Measurements from ENCODE around the gene KLRG1. TPM values are rescaled to one million over a fixed set of nuclear protein-coding genes. Genes with fewer than 3 reads are reported as not detected.
A peak's percentile ranks its signal among the peaks of the same experiment; 100 is the strongest.

KLRG1 gene
- total and polyA plus RNA-seq, 9 donors: 1.6 to 2.9 (median 2.6) TPM

DNA sequence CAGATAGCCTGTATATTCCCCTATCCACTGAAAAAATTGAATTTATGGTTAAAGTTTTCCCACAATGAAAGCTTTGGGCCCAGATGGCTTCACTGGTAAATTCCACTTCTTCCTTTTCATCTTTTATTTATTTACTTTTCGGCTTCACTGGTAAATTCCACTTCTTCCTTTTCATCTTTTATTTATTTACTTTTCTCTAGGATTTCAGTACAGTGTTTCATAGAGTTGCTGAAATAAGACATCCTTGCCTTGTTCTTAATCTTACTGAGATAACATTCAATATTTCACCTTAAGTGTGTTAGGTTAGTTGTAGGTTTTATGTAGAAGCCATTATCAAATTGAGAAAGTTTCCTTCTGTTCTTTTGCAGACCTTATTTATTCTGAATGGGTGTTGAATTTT is 18.9 kb upstream of the KLRG1 start:
- Histone ChIP-seq H3K27ac (ENCODE audit: low read length) (no peak overlapping the region), H3K4me3 (ENCODE audit: low read length) (no peak overlapping the region), H3K36me3 (ENCODE audit: control insufficient read depth, insufficient read depth, low read length) (no peaks in the 10 kb centered on the region), H3K4me1 (ENCODE audit: control insufficient read depth, insufficient read depth, low read length) (no peaks in the 10 kb centered on the region), H3K27me3 (ENCODE audit: control insufficient read depth, insufficient read depth, low read length) (no peaks in the 10 kb centered on the region), H3K9me3 (replicated peaks; ENCODE audit: control insufficient read depth, low read depth, low read length) (peaks cover 30% of the 10 kb centered on the region)
- DNase-seq: no peak
- no CpG with 5 or more reads among the region's 1 CpG for WGBS (ENCODE audit: insufficient coverage)

DNA sequence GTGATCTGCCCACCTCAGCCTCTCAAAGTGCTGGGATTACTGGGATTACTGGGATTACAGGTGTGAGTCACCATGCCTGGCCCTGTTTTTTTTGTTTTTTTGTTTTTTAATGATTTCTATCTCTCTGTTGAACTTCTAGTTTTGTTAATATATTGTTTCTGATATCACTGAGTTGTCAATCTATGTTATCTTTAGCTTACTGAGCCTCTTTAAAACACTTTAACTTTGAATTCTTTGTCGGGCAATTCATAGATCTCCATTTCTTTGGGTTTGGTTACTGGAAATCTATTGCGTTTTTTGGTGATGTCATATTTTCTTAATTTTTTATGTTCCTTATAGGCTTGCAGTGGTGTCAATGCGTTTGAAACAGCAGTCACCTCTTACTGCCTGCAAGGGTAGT is 9.2 kb upstream of the KLRG1 start:
- H3K4me1 ChIP-seq (ENCODE audit: control insufficient read depth, insufficient read depth, low read length): no peaks in the 10 kb centered on the region
- H3K9me3 ChIP-seq (replicated peaks; ENCODE audit: control insufficient read depth, low read depth, low read length): peaks cover 14% of the 10 kb centered on the region
- WGBS (ENCODE audit: insufficient coverage): 78% methylated on average over 1 of the region's 3 CpGs
- H3K36me3 ChIP-seq (ENCODE audit: control insufficient read depth, insufficient read depth, low read length): no peaks in the 10 kb centered on the region
- H3K27ac ChIP-seq (ENCODE audit: low read length): no peak overlapping the region
- no peak overlapping the region for H3K4me3 ChIP-seq (ENCODE audit: low read length)
- no peak for DNase-seq
- no peaks in the 10 kb centered on the region for H3K27me3 ChIP-seq (ENCODE audit: control insufficient read depth, insufficient read depth, low read length)

DNA sequence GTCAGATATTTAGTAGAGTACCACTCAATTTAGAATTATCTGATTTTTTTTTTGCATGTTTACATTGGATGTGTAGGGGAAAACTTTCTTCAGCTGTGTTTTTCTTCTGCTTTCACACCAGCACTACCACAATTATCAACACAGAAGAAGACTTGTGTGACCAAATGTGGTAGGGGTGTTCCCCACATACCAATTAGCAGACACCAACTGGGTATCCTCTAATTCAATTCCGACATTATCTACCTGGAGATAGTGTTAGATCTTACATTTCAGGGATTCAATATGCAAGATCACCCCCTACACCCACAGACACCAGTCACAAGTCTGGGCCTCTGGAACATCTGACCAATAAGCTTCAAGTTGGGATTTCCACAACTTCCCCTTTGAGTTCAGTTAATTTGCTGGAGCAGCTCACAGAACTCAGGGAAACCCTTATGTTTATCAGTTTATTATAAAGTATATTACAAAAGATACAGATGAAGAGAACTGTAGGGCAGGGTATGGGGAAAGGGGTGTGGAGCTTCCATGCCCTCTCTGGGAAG is 4.1 kb upstream of the KLRG1 start:
- Histone ChIP-seq H3K36me3 (ENCODE audit: control insufficient read depth, insufficient read depth, low read length) (no peaks in the 10 kb centered on the region), H3K27me3 (ENCODE audit: control insufficient read depth, insufficient read depth, low read length) (no peaks in the 10 kb centered on the region), H3K27ac (ENCODE audit: low read length) (no peak overlapping the region), H3K4me1 (ENCODE audit: control insufficient read depth, insufficient read depth, low read length) (no peaks in the 10 kb centered on the region), H3K4me3 (ENCODE audit: low read length) (no peak overlapping the region), H3K9me3 (replicated peaks; ENCODE audit: control insufficient read depth, low read depth, low read length) (peaks cover 7% of the 10 kb centered on the region)
- WGBS (ENCODE audit: insufficient coverage): no CpG with 5 or more reads among the region's 1 CpG
- peak; percentile 2 for DNase-seq

DNA sequence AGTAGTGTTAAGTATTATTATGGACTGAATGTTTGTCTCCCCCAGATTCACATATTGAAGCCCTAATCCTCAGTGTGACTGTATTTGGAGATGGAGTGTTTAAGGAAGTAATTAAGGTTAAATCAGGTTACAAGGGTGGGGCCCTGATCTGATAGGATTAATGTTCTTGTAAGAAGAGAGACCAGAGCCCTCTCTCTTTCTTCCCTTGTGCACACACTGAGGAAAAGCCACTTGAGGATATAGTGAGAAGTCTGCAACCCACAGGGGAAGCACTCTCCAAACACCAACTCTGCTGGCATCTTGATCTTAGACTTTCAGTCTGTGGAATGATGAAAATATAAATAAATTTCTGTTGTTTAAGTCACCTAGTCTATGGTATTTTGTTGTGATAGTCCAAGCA is 2.2 kb upstream of the KLRG1 start:
- no peaks in the 10 kb centered on the region for H3K4me1 ChIP-seq (ENCODE audit: control insufficient read depth, insufficient read depth, low read length)
- no peaks in the 10 kb centered on the region for H3K9me3 ChIP-seq (replicated peaks; ENCODE audit: control insufficient read depth, low read depth, low read length)
- no peak overlapping the region for H3K4me3 ChIP-seq (ENCODE audit: low read length)
- DNase-seq: no peak
- H3K36me3 ChIP-seq (ENCODE audit: control insufficient read depth, insufficient read depth, low read length): no peaks in the 10 kb centered on the region
- no peaks in the 10 kb centered on the region for H3K27me3 ChIP-seq (ENCODE audit: control insufficient read depth, insufficient read depth, low read length)
- H3K27ac ChIP-seq (ENCODE audit: low read length): no peak overlapping the region

DNA sequence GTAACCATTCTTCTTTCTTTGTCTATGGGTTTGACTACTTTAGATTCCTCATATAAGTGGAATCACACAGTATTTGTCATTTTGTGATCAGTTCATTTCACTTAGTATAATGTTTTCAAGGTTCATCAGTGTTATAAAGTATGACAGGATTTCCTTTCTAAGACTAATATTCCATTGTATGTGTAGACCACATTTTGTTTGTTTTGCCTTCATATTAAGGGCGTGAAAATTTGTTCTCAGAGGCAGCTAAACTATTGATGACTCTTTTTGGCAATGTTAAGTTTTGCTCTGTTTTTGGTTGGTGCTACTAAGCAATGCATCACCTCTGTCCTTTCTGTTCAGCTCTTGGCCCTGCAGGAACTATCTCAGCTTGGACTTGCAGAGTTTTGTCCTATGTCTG is 1.7 kb upstream of the KLRG1 start:
- H3K27ac ChIP-seq (ENCODE audit: low read length): no peak overlapping the region
- H3K4me1 ChIP-seq (ENCODE audit: control insufficient read depth, insufficient read depth, low read length): no peaks in the 10 kb centered on the region
- no peaks in the 10 kb centered on the region for H3K36me3 ChIP-seq (ENCODE audit: control insufficient read depth, insufficient read depth, low read length)
- H3K9me3 ChIP-seq (replicated peaks; ENCODE audit: control insufficient read depth, low read depth, low read length): no peaks in the 10 kb centered on the region
- no peak for DNase-seq
- WGBS (ENCODE audit: insufficient coverage): no CpG with 5 or more reads among the region's 1 CpG
- H3K27me3 ChIP-seq (ENCODE audit: control insufficient read depth, insufficient read depth, low read length): no peaks in the 10 kb centered on the region
- H3K4me3 ChIP-seq (ENCODE audit: low read length): no peak overlapping the region

DNA sequence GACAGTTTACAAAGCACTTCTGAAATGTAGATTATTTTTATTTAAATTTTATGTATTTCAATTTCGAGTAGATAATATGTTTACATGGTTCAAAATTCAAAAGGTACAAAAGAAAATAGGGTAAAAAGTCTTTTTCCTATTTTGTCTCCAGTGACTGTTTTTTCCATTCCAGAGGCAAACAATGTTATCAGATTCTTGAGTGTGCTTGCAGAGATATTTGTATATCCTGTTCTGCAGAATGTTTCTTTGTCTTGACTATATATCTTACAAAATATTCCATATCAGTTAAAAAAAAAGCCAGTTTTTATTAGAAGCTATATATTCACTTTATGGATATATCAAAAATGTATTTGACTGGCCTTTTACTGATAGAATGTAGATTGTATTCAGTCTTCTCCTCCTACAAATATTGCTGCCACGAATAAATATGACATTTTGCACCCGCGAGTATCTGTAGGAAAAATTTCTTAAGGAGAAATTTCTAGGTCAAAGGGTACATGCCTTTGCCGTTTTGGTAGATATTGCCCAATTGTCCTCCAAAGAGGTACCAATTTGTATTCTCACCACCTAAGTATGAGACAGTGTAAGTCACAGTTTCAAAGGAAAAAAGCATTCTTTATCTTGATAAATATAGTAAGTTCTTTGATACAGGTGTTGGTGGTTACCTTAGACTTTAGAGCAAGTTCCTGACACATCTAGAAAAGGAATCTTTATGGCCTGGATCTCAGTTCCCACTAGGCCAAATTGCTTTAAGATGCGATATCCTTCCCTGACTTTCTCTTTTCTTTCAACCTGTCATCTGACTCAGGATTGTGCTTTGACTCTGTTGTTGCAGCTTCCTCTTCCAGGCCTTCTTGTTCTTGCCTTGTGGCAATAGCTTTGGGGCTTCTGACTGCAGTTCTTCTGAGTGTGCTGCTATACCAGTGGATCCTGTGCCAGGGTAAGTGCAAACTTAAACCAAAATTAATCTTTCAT is 2.3 kb downstream of the KLRG1 start:
- Histone ChIP-seq H3K9me3 (replicated peaks; ENCODE audit: control insufficient read depth, low read depth, low read length) (no peaks in the 10 kb centered on the region), H3K36me3 (ENCODE audit: control insufficient read depth, insufficient read depth, low read length) (no peaks in the 10 kb centered on the region), H3K4me3 (ENCODE audit: low read length) (no peak overlapping the region), H3K27ac (ENCODE audit: low read length) (no peak overlapping the region), H3K27me3 (ENCODE audit: control insufficient read depth, insufficient read depth, low read length) (no peaks in the 10 kb centered on the region), H3K4me1 (ENCODE audit: control insufficient read depth, insufficient read depth, low read length) (no peaks in the 10 kb centered on the region)
- 78% methylated on average over 1 of the region's 6 CpGs for WGBS (ENCODE audit: insufficient coverage)
- peak; percentile 22 for DNase-seq

DNA sequence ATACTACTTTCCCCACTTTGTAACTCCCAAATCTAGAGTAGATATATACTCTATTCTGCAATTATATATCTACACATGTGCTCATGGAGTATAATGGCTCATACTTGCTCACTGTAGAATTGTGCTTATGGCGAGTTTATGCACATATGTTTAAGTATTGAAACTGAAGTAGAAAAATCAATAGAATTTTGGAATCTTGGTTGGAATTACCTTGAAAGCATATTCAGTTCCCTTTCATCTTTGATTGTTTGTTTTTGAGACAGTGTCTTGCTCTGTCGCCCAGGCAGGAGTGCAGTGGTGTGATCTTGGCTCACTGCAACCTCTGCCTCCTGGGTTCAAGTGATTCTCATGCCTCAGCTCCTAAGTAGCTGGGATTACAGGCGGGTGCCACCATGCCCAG is 4.5 kb downstream of the KLRG1 start:
- H3K27ac ChIP-seq (ENCODE audit: low read length): no peak overlapping the region
- no peaks in the 10 kb centered on the region for H3K4me1 ChIP-seq (ENCODE audit: control insufficient read depth, insufficient read depth, low read length)
- DNase-seq: no peak
- H3K27me3 ChIP-seq (ENCODE audit: control insufficient read depth, insufficient read depth, low read length): no peaks in the 10 kb centered on the region
- H3K4me3 ChIP-seq (ENCODE audit: low read length): no peak overlapping the region
- no peaks in the 10 kb centered on the region for H3K36me3 ChIP-seq (ENCODE audit: control insufficient read depth, insufficient read depth, low read length)
- no peaks in the 10 kb centered on the region for H3K9me3 ChIP-seq (replicated peaks; ENCODE audit: control insufficient read depth, low read depth, low read length)
- 100% methylated on average over 1 of the region's 3 CpGs for WGBS (ENCODE audit: insufficient coverage)

DNA sequence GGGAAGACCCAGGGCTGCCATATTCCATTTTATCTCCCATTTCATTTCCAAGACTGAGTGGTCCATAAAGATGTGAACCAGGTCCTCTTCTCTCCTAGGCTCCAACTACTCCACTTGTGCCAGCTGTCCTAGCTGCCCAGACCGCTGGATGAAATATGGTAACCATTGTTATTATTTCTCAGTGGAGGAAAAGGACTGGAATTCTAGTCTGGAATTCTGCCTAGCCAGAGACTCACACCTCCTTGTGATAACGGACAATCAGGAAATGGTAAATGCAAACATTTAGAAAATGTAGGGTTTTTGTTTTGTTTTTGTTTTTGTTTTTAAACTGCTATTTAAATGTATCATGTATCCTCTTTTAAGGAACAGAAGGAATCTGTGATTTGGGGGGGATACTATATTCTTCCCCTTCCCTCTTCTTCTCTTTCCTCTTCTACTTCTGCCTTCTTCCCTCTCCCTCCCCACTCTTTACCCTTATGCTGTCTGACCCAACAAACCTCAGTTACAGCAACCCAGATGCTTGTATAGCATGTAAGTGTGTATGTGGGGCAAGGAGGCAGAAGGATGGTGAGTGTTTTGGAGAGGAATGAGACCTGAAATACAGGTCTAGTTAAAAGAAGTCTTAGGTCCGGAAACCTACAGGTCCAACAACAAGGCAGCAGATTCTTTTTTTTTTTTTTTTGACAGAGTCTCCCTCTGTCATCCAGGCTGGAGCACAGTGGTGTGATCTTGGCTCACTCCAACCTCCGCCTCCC is 5.9 kb downstream of the KLRG1 start:
- Histone ChIP-seq H3K36me3 (ENCODE audit: control insufficient read depth, insufficient read depth, low read length) (no peaks in the 10 kb centered on the region), H3K4me3 (ENCODE audit: low read length) (no peak overlapping the region), H3K27ac (ENCODE audit: low read length) (no peak overlapping the region), H3K27me3 (ENCODE audit: control insufficient read depth, insufficient read depth, low read length) (no peaks in the 10 kb centered on the region), H3K9me3 (replicated peaks; ENCODE audit: control insufficient read depth, low read depth, low read length) (no peaks in the 10 kb centered on the region), H3K4me1 (ENCODE audit: control insufficient read depth, insufficient read depth, low read length) (no peaks in the 10 kb centered on the region)
- no CpG with 5 or more reads among the region's 4 CpGs for WGBS (ENCODE audit: insufficient coverage)
- DNase-seq: no peak

DNA sequence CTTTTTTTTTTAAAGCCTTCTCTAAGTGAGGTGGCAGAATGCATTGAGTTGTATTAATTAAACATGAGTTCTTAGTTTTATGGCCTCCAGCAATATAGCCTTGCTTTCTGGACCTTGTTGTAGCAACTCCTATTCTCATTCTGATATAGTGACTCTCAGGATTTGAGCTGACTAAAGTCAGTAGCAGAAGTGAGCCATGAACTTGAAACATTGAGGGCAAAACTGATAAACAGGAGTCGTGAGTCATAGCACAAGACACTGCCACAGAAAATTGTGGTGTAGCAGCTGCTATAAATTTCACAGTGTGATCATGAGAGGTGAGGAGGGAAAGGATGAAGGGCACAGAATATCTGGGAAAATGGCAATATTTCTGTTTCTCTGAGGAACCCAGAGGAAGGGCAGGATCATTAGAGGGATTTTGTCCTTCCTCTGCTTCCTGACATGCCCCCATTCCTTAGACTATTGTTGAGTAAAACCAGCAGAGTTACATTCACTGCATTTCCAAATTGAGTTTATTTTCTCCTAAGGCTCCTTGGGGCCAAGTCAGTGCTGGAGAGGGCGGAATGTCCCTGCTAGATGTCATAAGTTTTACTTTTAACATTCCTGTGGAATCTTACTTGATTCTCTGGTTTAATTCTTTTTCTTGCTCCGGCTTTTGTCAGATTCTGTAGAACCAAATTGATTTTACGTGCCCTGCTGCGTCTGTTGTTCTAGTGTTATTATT is 7.5 kb downstream of the KLRG1 start:
- no peaks in the 10 kb centered on the region for H3K9me3 ChIP-seq (replicated peaks; ENCODE audit: control insufficient read depth, low read depth, low read length)
- peak; percentile 16 for DNase-seq
- WGBS (ENCODE audit: insufficient coverage): 50% methylated on average over 1 of the region's 5 CpGs
- no peak overlapping the region for H3K4me3 ChIP-seq (ENCODE audit: low read length)
- H3K27me3 ChIP-seq (ENCODE audit: control insufficient read depth, insufficient read depth, low read length): no peaks in the 10 kb centered on the region
- no peaks in the 10 kb centered on the region for H3K36me3 ChIP-seq (ENCODE audit: control insufficient read depth, insufficient read depth, low read length)
- H3K27ac ChIP-seq (ENCODE audit: low read length): no peak overlapping the region
- H3K4me1 ChIP-seq (ENCODE audit: control insufficient read depth, insufficient read depth, low read length): no peaks in the 10 kb centered on the region

DNA sequence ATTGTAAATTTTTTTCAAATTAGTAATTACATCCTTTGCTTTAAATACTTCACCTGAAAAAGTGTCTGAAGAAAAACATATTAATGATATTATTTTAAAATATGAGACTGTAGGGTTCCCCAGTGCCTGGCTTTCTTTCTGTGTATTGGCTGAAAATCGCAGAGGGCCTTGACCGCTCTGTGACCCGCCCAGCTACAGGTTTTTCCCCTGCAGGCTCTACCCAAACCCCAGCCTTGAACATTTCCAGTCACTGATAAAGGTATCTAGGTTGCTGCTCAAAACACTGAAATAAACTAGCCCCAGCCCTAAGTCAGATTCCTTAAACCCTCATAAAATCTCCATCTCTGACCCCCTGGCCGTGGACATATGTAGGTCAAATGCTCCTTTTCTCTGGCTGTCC is 11.9 kb downstream of the KLRG1 start:
- H3K9me3 ChIP-seq (replicated peaks; ENCODE audit: control insufficient read depth, low read depth, low read length): no peaks in the 10 kb centered on the region

More for the DNA sequence above, 11.9 kb downstream of the KLRG1 start:
- Histone ChIP-seq H3K4me3 (ENCODE audit: low read length) (no peak overlapping the region), H3K4me1 (ENCODE audit: control insufficient read depth, insufficient read depth, low read length) (no peaks in the 10 kb centered on the region), H3K27ac (ENCODE audit: low read length) (no peak overlapping the region), H3K36me3 (ENCODE audit: control insufficient read depth, insufficient read depth, low read length) (no peaks in the 10 kb centered on the region), H3K27me3 (ENCODE audit: control insufficient read depth, insufficient read depth, low read length) (no peaks in the 10 kb centered on the region)
- WGBS (ENCODE audit: insufficient coverage): 81% methylated on average over 2 of the region's 4 CpGs
- DNase-seq: no peak

Data from muscle of leg (tissue), 11 donors.